DOHH2 (cell line): ENCODE results near the gene CACNA1B.

ENCODE experiments used
- EZH2phosphoT487 ChIP-seq: fragments of 200-600 bp; sonication (generic); IDR thresholded peaks from 2 replicates; pipeline ENCODE4 v1.6.1; 2017; ENCODE audit warnings: borderline replicate concordance, mild to moderate bottlenecking, antibody characterized with exemption, low read length, moderate library complexity, mixed read lengths
- TF ChIP-seq, protein P1 (sequence below): fragments of 200-600 bp; sonication (generic); IDR thresholded peaks from one replicate; pipeline ENCODE4 v1.5.1; 2014; ENCODE audit warnings: antibody characterized with exemption, mild to moderate bottlenecking, low read depth, low read length; ENCODE audit not compliant: poor library complexity, severe bottlenecking

DNA sequence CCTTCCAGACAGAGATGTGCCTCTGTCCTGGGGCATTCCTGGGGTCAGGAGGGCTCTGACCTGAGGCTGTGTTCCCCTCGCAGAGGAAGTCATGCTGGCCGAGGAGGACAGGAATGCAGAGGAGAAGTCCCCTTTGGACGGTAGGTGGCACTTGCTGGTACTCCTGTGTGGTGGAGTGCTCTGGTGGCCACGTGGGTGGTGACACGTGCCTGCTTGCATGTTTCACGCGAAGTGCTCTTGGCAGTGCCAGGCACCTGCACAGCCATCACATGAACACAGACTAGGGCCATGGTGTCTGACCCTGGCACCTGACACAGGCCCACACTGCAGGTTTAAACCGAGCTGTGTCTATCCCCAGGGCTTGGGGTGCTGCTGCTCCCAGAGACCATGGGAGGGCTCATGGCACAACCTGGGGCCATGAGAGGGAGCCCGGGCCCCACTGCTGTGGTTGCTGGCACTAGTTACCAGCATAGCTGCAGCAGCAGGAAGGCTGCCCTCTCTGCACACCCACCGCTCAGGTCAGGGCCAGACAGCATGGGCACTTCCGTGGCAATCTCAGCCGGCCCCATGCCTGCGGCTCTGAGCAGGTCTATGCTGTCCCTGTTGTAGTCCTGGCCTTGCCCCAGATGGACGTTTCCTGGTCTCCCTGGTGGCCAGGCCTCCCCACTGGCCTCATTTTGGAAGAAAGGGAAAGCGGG, 79.3 kb downstream of the CACNA1B start:
- TF ChIP-seq, protein P1, sequence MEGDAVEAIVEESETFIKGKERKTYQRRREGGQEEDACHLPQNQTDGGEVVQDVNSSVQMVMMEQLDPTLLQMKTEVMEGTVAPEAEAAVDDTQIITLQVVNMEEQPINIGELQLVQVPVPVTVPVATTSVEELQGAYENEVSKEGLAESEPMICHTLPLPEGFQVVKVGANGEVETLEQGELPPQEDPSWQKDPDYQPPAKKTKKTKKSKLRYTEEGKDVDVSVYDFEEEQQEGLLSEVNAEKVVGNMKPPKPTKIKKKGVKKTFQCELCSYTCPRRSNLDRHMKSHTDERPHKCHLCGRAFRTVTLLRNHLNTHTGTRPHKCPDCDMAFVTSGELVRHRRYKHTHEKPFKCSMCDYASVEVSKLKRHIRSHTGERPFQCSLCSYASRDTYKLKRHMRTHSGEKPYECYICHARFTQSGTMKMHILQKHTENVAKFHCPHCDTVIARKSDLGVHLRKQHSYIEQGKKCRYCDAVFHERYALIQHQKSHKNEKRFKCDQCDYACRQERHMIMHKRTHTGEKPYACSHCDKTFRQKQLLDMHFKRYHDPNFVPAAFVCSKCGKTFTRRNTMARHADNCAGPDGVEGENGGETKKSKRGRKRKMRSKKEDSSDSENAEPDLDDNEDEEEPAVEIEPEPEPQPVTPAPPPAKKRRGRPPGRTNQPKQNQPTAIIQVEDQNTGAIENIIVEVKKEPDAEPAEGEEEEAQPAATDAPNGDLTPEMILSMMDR = no peak
- no peak for TF ChIP-seq EZH2phosphoT487
